ENCODE results near the gene PRELID2.
"Not testable (repeated sequence)": the region's sequence is repeated elsewhere in the genome, so short reads cannot be mapped to it uniquely, and the experiment has no call there.

The PRELID2 gene

GRCh38 chr5:145834917-145835847 lies at the start of gene PRELID2:
Gene PRELID2, minus strand, starts transcription at chr5:145835342. Its CDS starts 91 bp downstream, at chr5:145835251.
- peak; percentile 13 for DNase-seq (ENCODE audit: low read depth)

DNA sequence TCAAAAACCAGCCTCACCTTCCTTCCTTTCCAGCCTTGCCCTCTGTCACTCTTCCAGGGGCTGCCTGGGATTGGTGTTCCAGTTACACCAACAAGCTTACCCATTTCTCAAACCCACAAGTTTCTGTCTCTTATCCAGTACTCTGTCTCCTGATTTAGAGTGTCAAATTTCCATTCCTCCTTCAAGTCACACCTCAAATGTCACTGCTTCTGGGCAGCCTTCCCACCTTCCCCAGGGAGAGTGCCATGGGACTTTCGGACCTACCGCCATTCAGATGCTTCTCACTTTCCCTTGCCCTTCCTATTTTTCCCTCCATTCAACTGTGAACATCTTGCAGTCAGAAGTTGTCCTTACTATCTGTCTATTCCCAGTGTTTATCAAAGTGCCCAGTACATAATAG lies 39.6 kb upstream of the PRELID2 start:
- DNase-seq (ENCODE audit: low read depth), result no peak

DNA sequence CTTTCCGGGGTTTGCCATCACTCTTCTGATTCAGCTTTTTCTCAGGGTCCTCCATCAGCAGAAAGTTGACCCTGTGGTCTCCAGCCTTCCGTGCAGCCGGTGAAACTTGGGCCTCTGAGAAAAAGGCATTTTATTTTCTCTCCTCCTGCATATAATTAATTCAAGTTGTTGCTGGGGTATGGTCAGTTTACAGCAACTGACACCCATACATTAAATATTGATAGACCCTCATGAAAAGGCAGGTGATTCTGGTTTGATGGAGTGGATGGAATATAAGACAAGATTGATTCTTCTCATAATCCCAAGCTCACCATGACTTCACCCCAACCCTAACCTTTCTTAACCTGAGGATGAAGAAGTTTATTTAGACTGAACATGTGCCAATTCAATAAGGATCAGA lies 37.8 kb upstream of the PRELID2 start, which contains the start of gene GRXCR2:
GRXCR2 (minus strand) TSS at position 101 of the 400 bp plus-strand sequence; CDS start at position 55, 46 bp downstream.
- DNase-seq (ENCODE audit: low read depth), result no peak

DNA sequence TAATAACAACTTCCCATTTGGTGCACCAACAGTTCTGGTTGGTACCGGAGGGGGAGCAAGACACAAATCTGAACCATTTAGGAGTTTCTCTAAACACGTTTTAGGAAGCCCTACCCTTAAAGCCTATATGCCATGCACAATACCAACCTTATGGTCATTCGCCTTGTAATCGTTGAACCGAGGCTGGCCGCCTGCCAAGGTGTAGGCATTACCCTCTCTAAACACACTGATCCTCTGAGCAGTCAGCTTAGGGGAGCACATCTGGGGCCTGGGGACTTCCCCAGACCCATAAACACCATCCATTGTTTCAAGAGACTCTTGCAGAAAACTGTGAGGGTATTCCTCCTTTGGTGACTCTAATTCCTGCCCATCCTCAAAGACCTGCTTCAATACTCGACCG lies 37.3 kb upstream of the PRELID2 start:
- no peak for DNase-seq (ENCODE audit: low read depth)

DNA sequence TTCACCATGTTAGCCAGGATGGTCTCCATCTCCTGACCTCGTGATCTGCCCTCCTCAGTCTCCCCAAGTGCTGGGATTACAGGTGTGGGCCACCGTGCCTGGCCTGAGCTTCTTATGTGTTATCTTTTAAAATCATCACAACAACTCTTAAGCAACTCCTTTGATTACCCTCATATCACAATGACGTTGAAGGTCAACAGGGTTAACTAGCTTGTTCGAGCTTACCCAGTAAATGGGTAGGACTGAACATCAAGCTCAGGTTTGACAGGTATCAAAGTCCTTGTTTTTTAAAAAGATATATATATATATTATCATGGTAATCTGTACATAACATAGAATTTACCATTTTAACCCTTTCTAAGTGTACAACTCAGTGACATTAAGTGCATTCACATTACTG lies 34.6 kb upstream of the PRELID2 start:
- DNase-seq (ENCODE audit: low read depth), result no peak

DNA sequence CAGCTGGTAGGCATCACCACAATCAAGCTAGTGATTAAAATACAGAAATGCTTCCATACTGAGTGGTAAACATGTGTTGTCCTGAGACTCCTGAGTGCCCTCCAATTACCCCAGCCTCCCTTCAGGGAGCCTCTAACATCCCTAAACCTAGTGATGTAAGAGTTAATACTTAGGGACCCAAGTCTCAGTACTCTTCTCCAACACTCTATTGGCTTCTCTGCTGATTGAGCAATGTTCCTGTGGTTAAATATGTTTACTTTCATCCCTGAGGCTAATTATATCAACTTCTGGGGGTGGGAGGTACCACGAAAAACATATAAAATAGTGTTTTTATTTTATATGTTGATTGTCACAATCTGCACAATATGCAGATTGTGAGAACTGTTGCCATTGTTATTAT lies 32.7 kb upstream of the PRELID2 start:
- DNase-seq (ENCODE audit: low read depth), result no peak

- not testable (repeated sequence) for DNase-seq (ENCODE audit: low read depth)
Measured at GRCh38 chr5:145864432-145864831, 29.3 kb upstream of the PRELID2 start.

GRCh38 chr5:145863003-145863402 lies 27.9 kb upstream of the PRELID2 start:
- no peak for DNase-seq (ENCODE audit: low read depth)

DNA sequence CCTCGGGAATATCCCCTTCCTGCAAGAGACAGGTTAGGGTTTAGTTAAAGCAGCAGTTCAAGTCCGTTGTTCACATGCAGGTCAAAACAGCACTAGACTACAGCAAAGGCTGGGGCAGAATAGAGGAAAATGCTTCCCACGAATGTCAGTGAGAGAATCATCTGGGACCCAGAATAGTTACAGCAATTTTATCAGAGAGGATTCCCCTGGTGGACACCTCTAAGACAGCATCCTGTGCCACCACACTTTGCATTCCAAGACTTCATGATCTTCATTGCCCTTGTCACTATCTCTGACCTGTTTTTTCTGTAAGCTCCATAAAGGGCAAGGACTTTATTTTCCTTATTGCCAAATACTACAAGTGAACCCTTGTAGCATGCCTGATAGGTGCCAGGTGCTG lies 24.8 kb upstream of the PRELID2 start:
- DNase-seq (ENCODE audit: low read depth), result no peak

- no peak for DNase-seq (ENCODE audit: low read depth)
Measured at GRCh38 chr5:145859453-145859852, 24.3 kb upstream of the PRELID2 start.

DNA sequence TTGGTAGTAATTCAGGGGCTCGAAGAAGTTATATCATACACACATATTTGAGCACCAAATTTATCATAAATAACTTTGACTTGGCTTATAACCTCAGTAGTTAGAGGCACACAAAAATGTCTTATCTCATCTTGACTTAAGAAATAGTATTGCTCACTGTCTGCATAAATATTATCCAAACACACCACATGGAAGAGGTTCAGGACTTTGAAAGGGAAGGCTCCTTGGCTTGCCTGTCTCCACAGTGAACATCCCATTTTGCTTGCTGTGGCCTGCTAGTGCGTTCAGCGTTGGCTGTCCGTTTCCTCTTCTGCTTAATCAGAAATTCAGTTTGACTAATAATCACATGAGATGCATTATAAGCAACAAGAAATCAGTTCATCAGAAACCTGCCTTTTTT lies 23.8 kb upstream of the PRELID2 start:
- no peak for DNase-seq (ENCODE audit: low read depth)

DNA sequence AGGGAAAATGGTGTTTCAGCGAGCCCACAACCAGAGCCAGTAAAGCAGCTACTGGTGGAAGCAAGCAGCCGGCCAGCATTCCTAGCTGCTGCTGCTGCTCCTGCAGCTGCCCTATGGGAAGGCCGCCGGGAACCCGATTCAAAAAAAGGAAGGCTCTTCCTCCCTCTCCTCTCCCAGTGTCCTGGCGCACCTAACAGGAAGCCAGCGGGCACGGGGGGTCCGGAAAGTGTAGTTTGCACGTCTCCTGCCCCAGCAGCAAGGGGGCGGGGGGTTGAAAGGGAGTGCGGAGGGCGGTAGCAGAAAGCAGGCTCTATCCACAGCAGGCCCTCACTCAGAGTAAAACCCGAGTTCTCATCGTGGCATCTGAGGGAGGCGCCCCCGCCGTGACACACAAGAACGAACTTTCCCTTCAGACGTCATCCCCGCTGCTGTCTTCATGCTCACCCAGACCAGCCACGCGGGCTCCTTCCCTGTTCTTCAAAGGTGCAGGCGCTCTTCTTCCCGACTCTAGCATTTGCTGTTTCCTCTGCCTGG lies 21.2 kb upstream of the PRELID2 start:
- DNase-seq (ENCODE audit: low read depth), result no peak

- DNase-seq (ENCODE audit: low read depth), result no peak
Measured at GRCh38 chr5:145855763-145856267, 20.7 kb upstream of the PRELID2 start.

DNA sequence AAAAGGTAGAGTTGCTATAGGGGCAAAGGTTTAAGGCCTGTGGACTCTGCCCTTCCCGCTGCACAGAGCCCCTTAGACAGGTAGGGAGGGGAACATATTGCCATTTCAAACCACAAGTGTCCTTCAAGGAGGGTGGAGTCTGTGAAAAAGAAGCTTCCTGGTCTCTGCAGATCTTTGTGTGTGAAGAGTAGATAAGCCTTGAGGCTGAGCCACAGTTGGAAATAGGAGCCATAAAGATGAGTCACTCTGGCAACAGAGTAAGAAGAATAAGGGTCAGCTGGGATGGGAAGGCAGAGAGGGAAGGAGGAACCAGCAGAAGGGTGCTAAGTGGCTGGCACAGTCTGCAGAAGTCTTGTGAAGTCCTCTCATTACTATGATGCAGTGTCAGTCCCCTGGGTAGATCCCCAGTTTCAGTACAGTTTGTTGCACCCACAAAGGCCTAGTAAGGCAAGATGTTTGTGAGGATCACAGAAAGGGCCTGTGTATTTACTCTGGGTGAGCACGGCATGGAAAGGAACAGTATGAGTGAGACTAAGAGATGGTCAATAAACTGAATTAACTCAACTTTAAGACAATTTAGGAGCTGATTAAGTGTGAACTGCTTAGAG lies 19.6 kb upstream of the PRELID2 start:
- no peak for DNase-seq (ENCODE audit: low read depth)

DNA sequence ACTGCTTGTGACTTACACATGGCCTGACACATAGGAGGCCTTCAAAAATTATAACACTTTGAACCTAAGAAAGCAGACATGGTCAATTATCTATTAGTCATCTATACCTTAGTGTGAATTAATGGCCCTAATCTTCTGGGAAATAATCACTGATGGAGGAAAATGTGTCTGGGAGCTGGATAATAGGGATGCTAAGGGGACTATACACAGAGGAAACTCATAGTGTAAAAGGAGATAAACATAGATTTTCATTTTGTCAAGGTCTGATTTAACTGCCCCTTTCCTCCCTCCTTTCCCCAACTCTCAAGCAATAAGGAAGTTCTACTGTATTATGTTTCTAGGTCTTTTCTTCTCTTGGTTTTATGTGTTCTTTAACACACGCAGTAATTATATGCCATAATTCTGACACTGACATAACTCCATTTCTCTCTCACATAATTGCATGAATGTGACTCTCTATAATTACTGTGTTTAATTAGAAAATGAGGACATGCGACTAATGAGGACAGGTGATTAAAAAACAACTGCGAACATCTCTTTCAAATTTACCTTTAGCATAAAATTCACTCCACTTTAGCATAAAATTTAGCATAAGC lies 18.7 kb upstream of the PRELID2 start:
- DNase-seq (ENCODE audit: low read depth), result no peak

DNA sequence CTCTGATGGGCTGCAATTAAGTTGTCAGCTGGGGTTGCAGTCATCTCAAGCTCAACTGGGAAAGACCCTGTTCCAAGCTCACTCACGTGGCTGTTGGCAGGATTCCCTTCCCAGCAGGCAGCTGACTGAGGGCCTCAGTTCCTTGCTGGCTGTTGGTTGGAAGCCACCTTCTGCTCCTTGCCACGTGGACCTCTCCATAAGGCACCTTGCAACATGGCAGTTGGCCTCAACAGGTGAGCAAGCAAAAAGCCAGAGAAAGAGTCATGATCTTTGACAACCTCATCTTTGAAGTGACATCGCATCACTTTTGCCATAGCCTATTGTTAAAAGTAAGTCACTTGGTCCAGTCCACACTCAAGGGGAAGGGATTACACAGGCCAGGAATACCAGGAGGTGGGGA lies 17.8 kb upstream of the PRELID2 start:
- no peak for DNase-seq (ENCODE audit: low read depth)

DNA sequence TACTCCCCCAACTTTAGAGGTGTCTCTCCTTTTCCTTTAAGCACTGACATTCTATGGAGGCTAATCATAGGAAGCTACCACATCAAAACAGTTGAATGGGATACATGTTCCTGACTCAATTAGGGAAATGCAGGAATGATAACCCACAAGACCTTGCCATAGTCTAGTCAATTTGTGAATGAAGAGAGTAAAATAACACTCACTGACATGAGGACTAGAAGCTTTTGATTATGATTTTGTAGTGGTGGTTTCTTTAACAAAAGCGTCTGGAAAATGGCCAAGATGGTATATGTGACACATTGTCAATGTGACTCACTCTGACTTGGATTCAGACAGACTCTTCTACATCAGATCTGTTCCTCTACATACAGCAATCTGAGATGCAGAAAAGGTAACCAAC lies 13.7 kb upstream of the PRELID2 start:
- DNase-seq (ENCODE audit: low read depth), result no peak

GRCh38 chr5:145847499-145848497 lies 12.7 kb upstream of the PRELID2 start:
- no peak for DNase-seq (ENCODE audit: low read depth)

- no peak for DNase-seq (ENCODE audit: low read depth)
Measured at GRCh38 chr5:145846081-145846480, 10.9 kb upstream of the PRELID2 start.

- no peak for DNase-seq (ENCODE audit: low read depth)
Measured at GRCh38 chr5:145841299-145841698, 6.2 kb upstream of the PRELID2 start.

- no peak for DNase-seq (ENCODE audit: low read depth)
Measured at GRCh38 chr5:145840458-145841132, 5.5 kb upstream of the PRELID2 start.
